ENCODE data around the gene BOK. TPM values are rescaled to one million over a fixed set of nuclear protein-coding genes. Genes with fewer than 3 reads are reported as not detected.
A peak's percentile ranks its signal among the peaks of the same experiment; 100 is the strongest.

BOK gene
- total and polyA plus RNA-seq, 9 of the 15 experiments (the other 6 are each of a cell fraction or from before 2014, with no cell fraction given), result 0.03 to 3.3 (median 2.0) TPM; not detected in 1

GRCh38 chr2:241561832-241562231 lies 3.3 kb downstream of the BOK start:
- H3K4me2 ChIP-seq (ENCODE audit: insufficient read depth, low read length), result no peak overlapping the region
- H3K79me2 ChIP-seq (ENCODE audit: control insufficient read depth, insufficient read depth, low read length), result no peaks in the 10 kb centered on the region
- FAIRE-seq (no peak), DNase-seq (ENCODE audit: extremely low read depth in 1 of 4, low spot score in 3 of 4) (peak in 3 of 4 experiments; percentile 32 to 55 (median 53)), ATAC-seq (no peak)
- no peak overlapping the region for H3K4me3 ChIP-seq
- H3K9me1 ChIP-seq (ENCODE audit: control insufficient read depth, insufficient read depth, low read length), result no peaks in the 10 kb centered on the region
- no TSS peak for BruUV-seq (replicated peaks)
- TF ChIP-seq FOSL1 (tag; conservative IDR thresholded peaks at IDR 0.05) (0 out of 2 replicates have a peak, but pooled peaks have one; percentile 15), SMAD3 (CRISPR knock-in tag; conservative IDR thresholded peaks at IDR 0.05) (no peak), EGR1 (conservative IDR thresholded peaks at IDR 0.05) (peak; percentile 55; the same call in 1 of the 2 replicates), JUND (IDR thresholded peaks at IDR 0.05; ENCODE audit: borderline replicate concordance, low read depth, low read length) (peak; percentile 13; the same call in 1 of the 2 replicates), JUND (tag; IDR thresholded peaks at IDR 0.05; ENCODE audit: borderline replicate concordance, low read depth, low read length) (no peak)
- peaks cover 5% of the 10 kb centered on the region; the same call in 1 of the 2 replicates for H4K20me1 ChIP-seq (replicated peaks; ENCODE audit: control insufficient read depth, insufficient read depth, low read length)
- H3K36me3 ChIP-seq (ENCODE audit: control insufficient read depth, insufficient read depth, low read length), result no peaks in the 10 kb centered on the region
- H3K27ac ChIP-seq (ENCODE audit: extremely low read depth, low read depth, low read length), result no peak overlapping the region
- 7% methylated on average over 14 of the region's 18 CpGs for WGBS (ENCODE audit: insufficient coverage, low coverage, missing lambda C conversion rate)
- CTCF ChIA-PET (ENCODE audit: low intra/inter-chr PET ratio), result no interaction called here
- peaks cover 0 to 64% of the 10 kb centered on the region in 2 experiments; a peak in 2 of 5 replicates for H3K4me1 ChIP-seq (replicated peaks in 1 of 2; ENCODE audit: control insufficient read depth in 2 of 2, insufficient read depth in 2 of 2, low read length in 2 of 2)
- no peaks in the 10 kb centered on the region for H3K9me3 ChIP-seq (replicated peaks; ENCODE audit: control insufficient read depth, insufficient read depth, low read depth, low read length)
- H3K9ac ChIP-seq (ENCODE audit: insufficient read depth in 1 of 2, low read depth in 2 of 2, low read length in 2 of 2), result peak overlapping the region in 1 of 2 experiments; percentile 35; a peak in 1 of 4 replicates
- no peaks in the 10 kb centered on the region for H3K27me3 ChIP-seq (ENCODE audit: control insufficient read depth in 2 of 2, insufficient read depth in 2 of 2, low read length in 2 of 2)
- in situ Hi-C loops (cut with MboI), result no loop called here
- intact Hi-C loops (cut with micrococcal nuclease), result no loop called here
- POLR2A ChIA-PET, result no interaction called here
- no peak overlapping the region for H2AFZ ChIP-seq (ENCODE audit: low read depth, low read length)

- no peaks in the 10 kb centered on the region for H3K27me3 ChIP-seq (ENCODE audit: control insufficient read depth in 2 of 2, insufficient read depth in 2 of 2, low read length in 2 of 2)
- no peak overlapping the region for H2AFZ ChIP-seq (ENCODE audit: low read depth, low read length)
- WGBS (ENCODE audit: insufficient coverage, low coverage, missing lambda C conversion rate), result 51% methylated on average over 15 of the region's 23 CpGs
- no peak overlapping the region for H3K27ac ChIP-seq (ENCODE audit: extremely low read depth, low read depth, low read length)
- DNase-seq (ENCODE audit: extremely low read depth in 1 of 4, low spot score in 3 of 4) (no peak), ATAC-seq (no peak), FAIRE-seq (no peak)
- intact Hi-C loops (cut with micrococcal nuclease) (no loop called here), in situ Hi-C loops (cut with MboI) (no loop called here)
- H3K4me2 ChIP-seq (ENCODE audit: insufficient read depth, low read length), result no peak overlapping the region
- no peak overlapping the region for H3K4me3 ChIP-seq
- peak overlapping the region in 1 of 2 experiments; percentile 35; a peak in 1 of 4 replicates for H3K9ac ChIP-seq (ENCODE audit: insufficient read depth in 1 of 2, low read depth in 2 of 2, low read length in 2 of 2)
- peaks cover 0 to 64% of the 10 kb centered on the region in 2 experiments; a peak in 2 of 5 replicates for H3K4me1 ChIP-seq (replicated peaks in 1 of 2; ENCODE audit: control insufficient read depth in 2 of 2, insufficient read depth in 2 of 2, low read length in 2 of 2)
- H4K20me1 ChIP-seq (replicated peaks; ENCODE audit: control insufficient read depth, insufficient read depth, low read length), result peaks cover 5% of the 10 kb centered on the region; the same call in 1 of the 2 replicates
- POLR2A ChIA-PET, result no interaction called here
- no peak for TF ChIP-seq CREM (IDR thresholded peaks at IDR 0.05; ENCODE audit: low read depth)
- TF ChIP-seq, protein P1, sequence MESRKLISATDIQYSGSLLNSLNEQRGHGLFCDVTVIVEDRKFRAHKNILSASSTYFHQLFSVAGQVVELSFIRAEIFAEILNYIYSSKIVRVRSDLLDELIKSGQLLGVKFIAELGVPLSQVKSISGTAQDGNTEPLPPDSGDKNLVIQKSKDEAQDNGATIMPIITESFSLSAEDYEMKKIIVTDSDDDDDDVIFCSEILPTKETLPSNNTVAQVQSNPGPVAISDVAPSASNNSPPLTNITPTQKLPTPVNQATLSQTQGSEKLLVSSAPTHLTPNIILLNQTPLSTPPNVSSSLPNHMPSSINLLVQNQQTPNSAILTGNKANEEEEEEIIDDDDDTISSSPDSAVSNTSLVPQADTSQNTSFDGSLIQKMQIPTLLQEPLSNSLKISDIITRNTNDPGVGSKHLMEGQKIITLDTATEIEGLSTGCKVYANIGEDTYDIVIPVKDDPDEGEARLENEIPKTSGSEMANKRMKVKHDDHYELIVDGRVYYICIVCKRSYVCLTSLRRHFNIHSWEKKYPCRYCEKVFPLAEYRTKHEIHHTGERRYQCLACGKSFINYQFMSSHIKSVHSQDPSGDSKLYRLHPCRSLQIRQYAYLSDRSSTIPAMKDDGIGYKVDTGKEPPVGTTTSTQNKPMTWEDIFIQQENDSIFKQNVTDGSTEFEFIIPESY (CRISPR knock-in tag; IDR thresholded peaks at IDR 0.05), result peak; percentile 81
- H3K79me2 ChIP-seq (ENCODE audit: control insufficient read depth, insufficient read depth, low read length), result no peaks in the 10 kb centered on the region
- CTCF ChIA-PET (ENCODE audit: low intra/inter-chr PET ratio), result no interaction called here
- no peaks in the 10 kb centered on the region for H3K9me3 ChIP-seq (replicated peaks; ENCODE audit: control insufficient read depth, insufficient read depth, low read depth, low read length)
- no peaks in the 10 kb centered on the region for H3K9me1 ChIP-seq (ENCODE audit: control insufficient read depth, insufficient read depth, low read length)
- no peaks in the 10 kb centered on the region for H3K36me3 ChIP-seq (ENCODE audit: control insufficient read depth, insufficient read depth, low read length)
- BruUV-seq (replicated peaks), result no TSS peak
These were observed 3.8 kb downstream of the BOK start for GRCh38 chr2:241562269-241562891.

All from K562 (cell line).